Memory B cell (primary cell): ENCODE measurements around the gene OR51B5.
"Not testable (repeated sequence)": the region's sequence is repeated elsewhere in the genome, so short reads cannot be mapped to it uniquely, and the experiment has no call there.

ENCODE experiments used
- ATAC-seq: fragments of 150-1000 bp; cut with Tn5 transposase; 2 replicates; pipeline ENCODE4 v1.10.0; 2021; ENCODE audit warnings: low read depth, mild to moderate bottlenecking, moderate library complexity
- DNase-seq, 2 donors: peaks; one replicate each; pipeline ENCODE4 v3.0.0; 2022; ENCODE audit warnings: low spot score in 2 of 2
- H3K27ac Mint-ChIP-seq: one replicate; pipeline ENCODE4 v1.8.0; 2022; ENCODE audit warnings: mild to moderate bottlenecking, moderate library complexity, mixed read lengths
- H3K27me3 Mint-ChIP-seq: one replicate; pipeline ENCODE4 v1.8.0; 2022; ENCODE audit warnings: mixed read lengths
- H3K36me3 Mint-ChIP-seq: one replicate; pipeline ENCODE4 v1.8.0; 2022; ENCODE audit warnings: mild to moderate bottlenecking, mixed read lengths
- H3K4me1 Mint-ChIP-seq: one replicate; pipeline ENCODE4 v1.8.0; 2022; ENCODE audit warnings: mixed read lengths
- H3K4me3 Mint-ChIP-seq: one replicate; pipeline ENCODE4 v1.8.0; 2022; ENCODE audit warnings: mild to moderate bottlenecking, moderate library complexity, mixed read lengths
- H3K9me3 Mint-ChIP-seq: one replicate; pipeline ENCODE4 v1.8.0; 2022; ENCODE audit warnings: mixed read lengths

The OR51B5 gene

GRCh38 chr11:5303626-5304025 lies 39.7 kb downstream of the OR51B5 start:
- ATAC-seq (no peak), DNase-seq (no peak)
- no peaks in the 10 kb centered on the region for H3K9me3 Mint-ChIP-seq
- H3K27ac Mint-ChIP-seq: no peak overlapping the region
- H3K36me3 Mint-ChIP-seq: no peaks in the 10 kb centered on the region
- no peaks in the 10 kb centered on the region for H3K4me1 Mint-ChIP-seq
- H3K27me3 Mint-ChIP-seq: peaks cover 1% of the 10 kb centered on the region
- H3K4me3 Mint-ChIP-seq: no peak overlapping the region

DNA sequence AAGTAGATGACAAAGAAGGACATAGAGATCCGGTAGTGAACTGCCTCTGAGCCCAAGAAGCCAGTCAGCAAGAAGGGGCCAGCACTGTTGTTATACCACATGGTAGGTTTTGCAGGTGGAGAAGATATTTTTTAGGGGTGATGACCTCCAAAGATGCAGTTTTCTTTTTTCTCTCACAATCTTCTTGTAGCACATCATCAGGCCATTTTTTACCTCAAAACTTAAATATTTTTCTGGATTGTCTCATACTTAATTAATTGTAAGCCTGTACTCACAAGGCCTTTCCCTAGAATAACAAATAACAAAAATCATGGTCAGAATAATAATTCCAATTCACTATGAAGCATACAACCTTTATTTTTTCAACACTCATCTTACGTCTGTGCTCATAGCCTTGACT lies 41.5 kb downstream of the OR51B5 start, which contains the start of gene OR51B4:
OR51B4 (minus strand) TSS at position 101 of the 400 bp plus-strand sequence; CDS start at position 101, 0 bp downstream.
- Mint-ChIP-seq H3K27me3 (peaks cover 4% of the 10 kb centered on the region), H3K4me1 (no peaks in the 10 kb centered on the region), H3K9me3 (no peaks in the 10 kb centered on the region), H3K4me3 (no peak within 1 kb of the TSS), H3K36me3 (no peaks in the 10 kb centered on the region), H3K27ac (no peak within 1 kb of the TSS)
- ATAC-seq: no peak
- no peak for DNase-seq

DNA sequence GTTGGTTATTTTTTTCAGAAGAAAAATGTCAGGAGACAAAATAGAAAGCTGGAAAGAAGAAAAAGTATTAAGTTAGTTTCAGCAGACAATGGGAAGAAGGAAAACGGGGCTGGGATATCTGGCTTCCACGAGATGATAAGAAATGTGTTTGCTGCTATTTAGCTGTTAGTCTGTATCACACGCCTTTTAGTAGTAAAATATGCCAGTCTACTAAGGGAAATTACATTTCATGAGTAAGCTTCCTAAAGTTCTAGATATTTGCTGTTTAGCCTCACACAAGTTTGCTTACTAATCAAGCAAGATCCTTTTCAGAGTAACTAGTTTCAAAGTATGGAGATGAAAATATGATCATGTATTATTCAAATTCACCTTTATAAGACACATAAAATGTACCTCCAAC lies 43.1 kb downstream of the OR51B5 start:
- no peak overlapping the region for H3K4me3 Mint-ChIP-seq
- DNase-seq (no peak), ATAC-seq (no peak)
- H3K4me1 Mint-ChIP-seq: no peaks in the 10 kb centered on the region
- no peaks in the 10 kb centered on the region for H3K36me3 Mint-ChIP-seq
- no peak overlapping the region for H3K27ac Mint-ChIP-seq
- peaks cover 6% of the 10 kb centered on the region for H3K27me3 Mint-ChIP-seq
- H3K9me3 Mint-ChIP-seq: no peaks in the 10 kb centered on the region

DNA sequence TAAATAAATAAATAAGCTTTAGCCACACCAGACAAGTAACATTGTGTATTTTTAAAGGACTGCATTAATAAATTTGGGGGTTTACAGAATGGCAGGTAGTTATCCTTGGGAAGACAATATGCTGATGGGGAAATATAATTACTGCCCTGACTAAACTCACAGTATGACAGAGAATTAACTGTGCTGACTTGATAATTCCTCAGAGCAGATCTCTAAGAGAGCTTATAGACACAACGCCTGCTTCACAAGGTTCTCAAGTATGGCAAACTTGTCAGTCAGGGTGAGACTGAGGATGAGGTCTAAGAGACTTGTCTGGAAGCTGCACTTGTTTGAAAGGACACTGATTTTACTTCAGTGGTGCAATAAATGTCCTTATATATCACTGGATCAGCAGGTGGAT lies 44.9 kb downstream of the OR51B5 start:
- Mint-ChIP-seq H3K27ac (no peak overlapping the region), H3K4me1 (no peaks in the 10 kb centered on the region), H3K9me3 (no peaks in the 10 kb centered on the region), H3K27me3 (peaks cover 6% of the 10 kb centered on the region), H3K36me3 (no peaks in the 10 kb centered on the region), H3K4me3 (no peak overlapping the region)
- ATAC-seq: no peak
- no peak for DNase-seq

- H3K9me3 Mint-ChIP-seq: no peaks in the 10 kb centered on the region
- H3K4me3 Mint-ChIP-seq: no peak overlapping the region
- H3K4me1 Mint-ChIP-seq: no peaks in the 10 kb centered on the region
- H3K36me3 Mint-ChIP-seq: no peaks in the 10 kb centered on the region
- H3K27me3 Mint-ChIP-seq: peaks cover 6% of the 10 kb centered on the region
- ATAC-seq (no peak), DNase-seq (no peak)
- no peak overlapping the region for H3K27ac Mint-ChIP-seq
These were observed 45.5 kb downstream of the OR51B5 start for GRCh38 chr11:5297721-5298323.

GRCh38 chr11:5294342-5294995 lies 48.9 kb downstream of the OR51B5 start:
- not testable (repeated sequence) for H3K9me3 Mint-ChIP-seq, H3K27ac Mint-ChIP-seq, H3K27me3 Mint-ChIP-seq, DNase-seq, H3K4me3 Mint-ChIP-seq, H3K36me3 Mint-ChIP-seq, ATAC-seq, H3K4me1 Mint-ChIP-seq

DNA sequence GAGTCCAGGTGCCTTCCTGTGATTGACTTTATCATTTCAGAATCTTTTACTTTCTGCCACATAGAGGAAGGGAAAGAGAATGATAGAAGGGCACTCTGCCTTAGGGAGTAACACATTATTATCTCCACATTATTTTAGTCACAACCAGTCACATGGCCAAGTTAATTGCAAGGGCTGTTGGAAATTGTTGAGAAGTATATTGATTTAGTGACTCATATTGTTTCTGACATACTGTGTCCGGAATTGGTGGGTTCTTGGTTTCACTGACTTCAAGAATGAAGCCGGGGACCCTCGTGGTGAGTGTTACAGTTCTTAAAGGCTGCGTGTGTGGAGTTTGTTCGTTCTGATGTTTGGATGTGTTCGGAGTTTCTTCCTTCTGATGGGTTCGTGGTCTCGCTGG lies 50.3 kb downstream of the OR51B5 start:
- Mint-ChIP-seq H3K27ac (no peak overlapping the region), H3K9me3 (no peaks in the 10 kb centered on the region), H3K27me3 (peaks cover 6% of the 10 kb centered on the region), H3K4me3 (no peak overlapping the region), H3K36me3 (no peaks in the 10 kb centered on the region), H3K4me1 (no peaks in the 10 kb centered on the region)
- ATAC-seq (no peak), DNase-seq (no peak)
